Progenitor cell of endocrine pancreas (in vitro differentiated cells): Measurements from ENCODE around the gene HDAC1. TPM values are rescaled to one million over a fixed set of nuclear protein-coding genes. Genes with fewer than 3 reads are reported as not detected.

Source experiments
- DNase-seq: peaks from one replicate; pipeline ENCODE4 v3.0.0; 2021; ENCODE audit warnings: low spot score; ENCODE audit not compliant: unreplicated experiment
- H3K27ac Mint-ChIP-seq: 2 replicates; pipeline ENCODE4 v1.8.0; 2021; ENCODE audit warnings: mild to moderate bottlenecking, moderate library complexity, mixed read lengths
- H3K27me3 Mint-ChIP-seq: 2 replicates; pipeline ENCODE4 v1.8.0; 2021; ENCODE audit warnings: mixed read lengths
- H3K36me3 Mint-ChIP-seq: 2 replicates; pipeline ENCODE4 v1.8.0; 2022; ENCODE audit warnings: mixed read lengths; ENCODE audit not compliant: insufficient read depth
- H3K4me1 Mint-ChIP-seq: 2 replicates; pipeline ENCODE4 v1.8.0; 2021; ENCODE audit warnings: low read depth, mixed read lengths
- H3K4me3 Mint-ChIP-seq: 2 replicates; pipeline ENCODE4 v1.8.0; 2021; ENCODE audit warnings: low read depth, mild to moderate bottlenecking, moderate library complexity, mixed read lengths
- H3K9me3 Mint-ChIP-seq: 2 replicates; pipeline ENCODE4 v1.8.0; 2021; ENCODE audit warnings: low read depth, mixed read lengths
- total RNA-seq: library from RNA; stranded (reverse); gene quantifications from 2 replicates; pipeline ENCODE4 v1.2.1, GENCODE V29; 2021
- TF ChIP-seq, protein P1 (sequence below): fragments of 200-600 bp; sonication (generic); IDR thresholded peaks from one replicate; pipeline ENCODE4 v1.5.0; 2021; ENCODE audit warnings: antibody characterized with exemption, mild to moderate bottlenecking; ENCODE audit not compliant: unreplicated experiment

Gene HDAC1
- total RNA-seq, 1 donor from 2014 or later: 197 TPM

DNA sequence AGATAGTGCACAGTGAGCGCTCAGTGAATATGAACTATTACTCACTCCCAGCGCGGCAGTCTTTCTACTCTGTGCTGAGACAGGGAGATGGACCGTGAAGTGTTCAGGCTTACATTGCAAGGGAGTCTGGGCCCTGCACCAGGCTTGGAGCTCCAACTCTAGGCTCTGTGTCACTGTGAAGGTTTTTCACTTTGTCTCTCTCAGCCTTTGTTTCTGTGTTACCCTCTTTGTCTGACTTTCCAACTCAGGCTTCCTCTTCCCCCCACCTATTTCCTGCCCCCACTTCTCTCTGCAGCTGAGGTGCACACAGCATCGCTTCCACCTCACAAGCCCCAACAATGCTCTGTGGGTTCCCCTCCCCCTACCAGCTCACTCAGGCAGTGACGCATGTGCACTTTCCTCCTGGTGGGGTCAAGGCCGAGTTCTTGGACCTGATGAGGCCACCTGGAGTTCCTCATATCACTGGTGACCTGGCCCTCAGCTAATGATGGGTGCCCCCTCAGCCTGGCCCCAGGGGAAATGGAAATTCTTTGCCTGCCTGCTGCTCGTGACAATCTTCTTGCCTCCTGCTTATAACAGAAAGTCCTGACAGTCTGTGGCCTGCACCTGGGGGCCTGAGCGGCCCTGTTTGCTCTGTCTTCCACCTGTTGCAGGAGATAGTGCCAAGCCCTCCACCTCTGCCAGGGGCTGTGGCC is 41.9 kb upstream of the HDAC1 start:
- Mint-ChIP-seq H3K36me3 (no peaks in the 10 kb centered on the region), H3K9me3 (no peaks in the 10 kb centered on the region), H3K27me3 (peaks cover 11% of the 10 kb centered on the region), H3K27ac (peak overlapping the region; percentile 89), H3K4me3 (peak overlapping the region; percentile 11), H3K4me1 (peaks cover 13% of the 10 kb centered on the region)
- DNase-seq: no peak
- TF ChIP-seq, protein P1, sequence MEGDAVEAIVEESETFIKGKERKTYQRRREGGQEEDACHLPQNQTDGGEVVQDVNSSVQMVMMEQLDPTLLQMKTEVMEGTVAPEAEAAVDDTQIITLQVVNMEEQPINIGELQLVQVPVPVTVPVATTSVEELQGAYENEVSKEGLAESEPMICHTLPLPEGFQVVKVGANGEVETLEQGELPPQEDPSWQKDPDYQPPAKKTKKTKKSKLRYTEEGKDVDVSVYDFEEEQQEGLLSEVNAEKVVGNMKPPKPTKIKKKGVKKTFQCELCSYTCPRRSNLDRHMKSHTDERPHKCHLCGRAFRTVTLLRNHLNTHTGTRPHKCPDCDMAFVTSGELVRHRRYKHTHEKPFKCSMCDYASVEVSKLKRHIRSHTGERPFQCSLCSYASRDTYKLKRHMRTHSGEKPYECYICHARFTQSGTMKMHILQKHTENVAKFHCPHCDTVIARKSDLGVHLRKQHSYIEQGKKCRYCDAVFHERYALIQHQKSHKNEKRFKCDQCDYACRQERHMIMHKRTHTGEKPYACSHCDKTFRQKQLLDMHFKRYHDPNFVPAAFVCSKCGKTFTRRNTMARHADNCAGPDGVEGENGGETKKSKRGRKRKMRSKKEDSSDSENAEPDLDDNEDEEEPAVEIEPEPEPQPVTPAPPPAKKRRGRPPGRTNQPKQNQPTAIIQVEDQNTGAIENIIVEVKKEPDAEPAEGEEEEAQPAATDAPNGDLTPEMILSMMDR: no peak

DNA sequence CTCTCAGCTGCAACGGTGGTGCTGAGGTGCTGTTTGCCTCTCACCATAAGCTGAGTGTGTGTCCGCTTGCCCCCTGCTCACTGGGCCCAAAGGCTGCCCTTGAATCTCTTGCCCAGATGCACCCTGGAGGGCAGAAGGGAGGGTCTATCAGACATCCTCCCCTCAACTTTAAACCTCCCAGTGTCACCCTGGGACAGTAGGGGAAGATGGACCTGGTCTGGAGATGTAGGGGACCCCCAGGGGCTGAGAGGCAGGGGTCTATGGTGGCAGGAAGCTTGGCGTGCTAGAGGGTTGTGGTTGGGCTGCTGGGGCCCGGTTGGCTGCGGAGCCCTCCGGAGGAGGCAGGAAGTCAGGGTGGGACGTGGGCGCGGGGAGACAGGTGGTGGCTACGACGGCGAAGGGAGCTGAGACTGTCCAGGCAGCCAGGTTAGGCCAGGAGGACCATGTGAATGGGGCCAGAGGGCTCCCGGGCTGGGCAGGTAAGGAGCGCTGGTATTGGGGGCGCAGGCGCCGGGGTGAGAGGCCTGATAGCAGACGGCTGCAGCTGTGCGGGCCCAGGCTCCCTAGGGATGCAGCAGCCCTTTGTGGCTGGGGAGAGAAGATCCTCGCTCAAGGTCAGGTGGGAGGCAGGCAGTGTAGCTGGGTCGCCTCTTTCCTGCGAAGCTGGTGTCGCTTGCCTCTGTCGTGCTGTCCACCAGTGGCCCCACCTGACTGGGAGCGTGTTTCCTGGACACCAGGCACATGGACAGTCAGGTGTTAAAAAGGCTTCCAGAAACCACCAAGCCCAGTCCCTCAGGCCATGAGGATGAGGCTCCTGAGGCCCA is 40.8 kb upstream of the HDAC1 start, which contains the start of gene LCK:
TSS of gene LCK (plus strand) at position 373 of the 824 bp plus-strand sequence. CDS start 23,065 bp downstream, outside the sequence.
- H3K36me3 Mint-ChIP-seq: no peaks in the 10 kb centered on the region
- TF ChIP-seq, protein P1: no peak
- H3K9me3 Mint-ChIP-seq: no peaks in the 10 kb centered on the region
- peaks cover 13% of the 10 kb centered on the region for H3K4me1 Mint-ChIP-seq
- H3K27me3 Mint-ChIP-seq: peaks cover 11% of the 10 kb centered on the region
- no peak for DNase-seq
- peak within 1 kb of the TSS; percentile 89 for H3K27ac Mint-ChIP-seq
- H3K4me3 Mint-ChIP-seq: peak within 1 kb of the TSS; percentile 11

DNA sequence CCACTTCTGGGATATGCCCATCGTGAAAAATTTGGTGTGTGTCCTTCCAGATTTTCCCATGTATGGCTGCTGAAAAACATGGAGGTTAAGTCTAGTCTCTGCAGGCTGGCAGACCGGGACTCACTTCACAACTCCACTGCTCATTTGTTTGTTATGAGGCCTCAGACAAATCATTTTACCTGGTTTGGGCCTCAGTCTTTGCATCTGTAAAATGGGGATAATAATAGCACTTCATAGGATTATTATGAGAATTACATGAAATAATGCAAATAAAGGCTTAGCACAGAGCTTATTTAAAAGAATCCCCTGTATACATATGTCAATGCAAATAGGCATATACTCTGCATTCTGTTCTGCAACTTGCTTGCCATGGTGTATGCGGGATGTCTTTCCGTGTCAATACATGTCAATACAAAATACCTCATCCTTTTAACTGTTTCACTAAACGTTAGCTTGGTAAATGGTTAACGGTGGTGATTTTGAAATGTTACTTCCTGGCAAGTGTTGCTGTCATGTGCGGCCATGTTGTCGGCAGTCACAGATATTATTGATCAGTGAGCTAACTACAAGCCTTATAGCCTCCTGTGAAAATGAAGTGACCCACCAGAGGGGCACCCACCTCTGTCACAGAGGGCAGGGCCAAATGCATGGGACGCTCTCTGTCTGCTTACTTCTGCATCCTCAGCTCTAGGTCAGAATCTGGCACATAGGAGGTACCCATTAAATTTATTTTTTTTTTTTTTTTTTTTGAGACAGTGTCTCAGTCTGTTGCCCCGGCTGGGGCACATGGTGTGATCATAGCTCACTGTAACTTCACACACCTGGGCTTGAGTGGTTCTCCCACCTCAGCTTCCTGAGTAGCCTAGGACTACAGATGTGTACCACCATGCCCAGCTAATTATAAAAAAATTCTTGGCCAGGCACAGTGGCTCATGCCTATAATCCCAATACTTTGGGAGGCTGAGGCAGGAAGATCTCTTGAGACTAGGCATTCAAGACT is 36.5 kb upstream of the HDAC1 start:
- Mint-ChIP-seq H3K36me3 (no peaks in the 10 kb centered on the region), H3K9me3 (no peaks in the 10 kb centered on the region), H3K27ac (no peak overlapping the region), H3K4me3 (no peak overlapping the region), H3K4me1 (peaks cover 5% of the 10 kb centered on the region), H3K27me3 (peaks cover 11% of the 10 kb centered on the region)
- TF ChIP-seq, protein P1: no peak
- no peak for DNase-seq

DNA sequence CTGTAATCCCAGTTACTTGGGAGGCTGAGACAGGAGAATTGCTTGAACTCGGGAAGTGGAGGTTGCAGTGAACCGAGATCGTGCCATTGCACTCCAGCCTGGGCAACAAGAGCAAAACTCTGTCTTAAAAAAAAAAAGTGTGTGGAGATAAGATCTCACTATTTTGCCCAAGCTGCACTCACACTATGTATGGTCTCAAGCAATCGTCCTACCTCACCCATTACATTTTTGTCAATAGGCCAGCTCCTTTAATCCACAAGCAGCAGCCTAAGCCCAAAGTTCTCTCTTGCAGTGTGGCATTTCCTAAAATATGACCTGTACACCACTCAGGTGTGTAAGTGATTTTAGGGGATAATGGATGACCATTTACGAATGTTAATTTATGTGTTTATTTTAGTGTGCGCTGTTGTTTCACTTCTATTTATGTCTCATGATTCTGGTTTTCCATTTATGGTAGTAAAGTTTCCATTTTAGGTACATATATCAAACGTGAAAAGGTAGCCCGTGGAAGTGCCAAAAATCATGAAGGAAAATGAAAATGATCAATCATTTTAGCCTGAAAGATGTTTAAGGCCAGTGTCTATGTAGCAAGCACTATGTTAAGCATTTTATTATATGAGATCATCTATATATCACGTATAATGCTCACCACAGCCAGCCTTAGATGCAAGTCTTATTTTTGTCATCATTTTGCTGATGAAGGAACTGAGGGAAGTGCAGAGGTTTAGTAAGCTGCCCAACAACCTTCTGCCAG is 35.2 kb upstream of the HDAC1 start:
- Mint-ChIP-seq H3K4me3 (no peak overlapping the region), H3K4me1 (no peaks in the 10 kb centered on the region), H3K9me3 (no peaks in the 10 kb centered on the region), H3K36me3 (no peaks in the 10 kb centered on the region), H3K27me3 (peaks cover 10% of the 10 kb centered on the region), H3K27ac (no peak overlapping the region)
- no peak for DNase-seq
- TF ChIP-seq, protein P1: no peak
